Stimulated activated CD8-positive, alpha-beta memory T cell treated with anti-CD3 and anti-CD28 coated beads, Interleukin-7, amount 100 ng/mL, for 48 hours (primary cell): ENCODE results near the gene CDC25B.
"Not testable (repeated sequence)": the region's sequence is repeated elsewhere in the genome, so short reads cannot be mapped to it uniquely, and the experiment has no call there.

Experiments used
- DNase-seq, 2 donors: peaks; one replicate each; pipeline ENCODE4 v3.0.0-alpha.2; 2020; ENCODE audit warnings: low read depth in 1 of 2; ENCODE audit errors: extremely low read depth in 1 of 2

CDC25B gene

GRCh38 chr20:3784216-3784853 lies 11.8 kb upstream of the CDC25B start:
- DNase-seq = no peak

DNA sequence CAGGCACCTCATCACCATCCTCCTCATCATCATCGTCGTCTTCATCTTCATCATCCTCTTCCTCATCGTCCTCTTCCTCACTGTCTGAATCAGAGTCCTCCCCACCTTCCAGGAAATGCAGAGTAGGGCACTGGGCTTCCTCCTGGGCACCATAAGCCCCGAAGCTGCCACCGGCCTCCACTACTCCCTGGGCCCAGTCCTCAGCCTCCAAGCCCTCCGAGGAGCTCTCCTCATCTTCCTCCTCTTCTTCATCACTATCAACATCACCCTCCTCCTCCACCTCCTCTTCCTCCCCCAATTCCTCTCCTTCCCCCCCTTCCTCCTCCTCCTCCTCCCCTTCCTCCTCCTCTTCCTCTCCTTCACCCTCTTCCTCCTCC lies 11.3 kb upstream of the CDC25B start:
- DNase-seq = no peak

- no peak for DNase-seq
These were observed 10.6 kb upstream of the CDC25B start for GRCh38 chr20:3785240-3786125.

DNA sequence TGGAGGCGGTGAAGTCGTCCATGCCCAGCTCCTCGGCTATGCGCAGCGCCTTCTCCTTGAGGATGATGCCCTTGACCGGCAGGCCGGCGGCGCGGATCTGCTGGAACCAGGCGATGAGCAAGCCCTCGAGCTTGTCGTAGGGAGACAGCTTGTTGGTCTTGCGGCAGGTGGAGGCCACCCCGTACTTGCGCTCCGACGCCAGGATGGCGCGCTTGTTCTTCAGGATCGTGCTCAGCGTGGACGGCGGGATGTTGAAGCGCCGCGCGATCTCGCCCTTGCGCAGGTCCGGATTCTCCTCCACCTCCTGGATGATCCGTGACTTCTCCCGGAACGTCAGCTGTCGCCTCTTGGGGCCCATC lies 10.0 kb upstream of the CDC25B start:
- no peak for DNase-seq

DNA sequence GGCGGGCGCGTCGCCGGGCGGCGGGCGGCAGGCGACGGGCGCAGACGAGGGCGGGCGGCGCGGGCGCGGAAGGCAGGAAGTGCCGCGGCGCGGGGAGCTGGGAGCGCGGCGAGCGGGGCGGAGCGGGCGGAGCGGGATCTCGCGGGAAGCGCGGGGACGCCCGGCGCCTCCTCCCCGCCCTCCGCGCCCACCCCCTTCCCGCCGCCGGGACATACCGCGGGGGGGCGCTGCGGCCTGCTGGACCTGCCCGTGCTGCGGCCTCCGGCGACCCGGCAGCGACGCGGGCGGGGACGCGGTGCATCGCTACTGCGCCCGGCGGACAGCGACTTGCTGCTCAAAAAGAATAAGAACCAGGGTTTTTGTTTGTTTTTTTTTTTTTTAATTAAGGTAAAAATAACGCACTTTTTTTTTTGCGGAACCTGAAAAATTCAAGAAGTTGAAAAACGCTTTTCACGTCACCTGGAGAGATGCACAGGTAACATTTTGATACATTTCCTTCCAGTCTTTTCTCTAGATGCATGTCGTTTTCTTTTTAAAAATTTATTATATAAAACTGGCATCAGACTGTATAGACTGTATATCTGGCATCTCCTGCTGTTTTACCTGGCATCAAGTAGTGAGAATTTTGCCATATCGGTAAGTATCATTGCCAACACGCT lies 9.3 kb upstream of the CDC25B start, which contains the start of gene CENPB:
Gene CENPB, minus strand, starts transcription at position 76 of the 659 bp plus-strand sequence. CDS start 257 bp downstream, outside the sequence.
- DNase-seq = peak; percentile 77 to 86

DNA sequence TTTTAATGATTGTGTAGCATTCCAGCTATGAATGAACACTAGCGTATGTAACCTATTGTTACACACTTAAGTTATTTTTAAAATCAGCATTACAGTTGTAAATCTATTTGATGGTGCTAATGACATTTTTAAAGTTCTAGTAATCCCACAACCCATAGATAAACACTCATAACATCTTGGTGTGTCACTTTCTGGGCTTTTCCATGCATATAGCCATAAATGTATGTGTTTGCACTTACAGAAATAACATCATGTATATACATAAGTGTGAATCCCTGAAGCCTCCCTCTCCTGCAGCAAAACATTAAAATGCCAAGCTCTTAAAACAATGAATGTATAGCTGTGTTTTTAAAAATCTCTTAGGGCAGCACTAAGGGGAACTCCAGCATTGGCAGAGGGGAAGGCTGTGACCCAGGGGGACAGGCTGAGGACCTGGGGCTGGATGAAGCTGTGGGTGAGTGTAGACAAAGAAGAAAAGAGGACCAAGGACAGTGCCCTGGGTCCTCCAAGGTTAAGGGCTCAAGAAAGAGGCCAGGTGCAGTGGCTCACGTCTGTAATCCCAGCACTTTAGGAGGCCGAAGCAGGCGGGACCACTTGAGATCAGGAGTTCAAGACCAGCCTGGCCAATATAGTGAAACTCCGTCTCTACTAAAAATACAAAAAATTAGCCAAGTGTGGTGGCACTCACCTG lies 8.6 kb upstream of the CDC25B start:
- no peak for DNase-seq

DNA sequence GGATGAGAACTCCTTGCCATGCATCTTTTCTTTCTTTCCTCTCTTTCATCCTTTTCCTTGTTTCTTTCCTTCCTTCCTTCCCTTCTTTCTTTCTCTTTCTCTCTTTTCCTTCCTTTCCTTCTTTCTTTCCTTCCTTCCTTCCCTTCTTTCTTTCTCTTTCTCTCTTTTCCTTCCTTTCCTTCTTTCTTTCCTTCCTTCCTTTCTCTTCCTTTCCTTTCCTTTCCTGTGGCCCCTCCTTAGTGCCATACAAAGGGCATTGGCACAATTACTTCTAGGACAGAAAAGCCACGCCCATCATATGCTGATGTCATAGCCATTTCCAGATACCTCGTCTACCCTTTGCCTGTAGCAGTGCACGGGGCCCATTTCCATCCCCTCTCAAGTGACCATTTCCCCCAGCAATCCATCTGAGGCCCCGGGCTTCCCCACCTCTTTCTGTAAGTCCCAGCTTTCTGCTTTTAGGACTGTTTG lies 7.4 kb upstream of the CDC25B start:
- DNase-seq = no peak

GRCh38 chr20:3789201-3789600 lies 6.9 kb upstream of the CDC25B start:
- DNase-seq = not testable (repeated sequence)

DNA sequence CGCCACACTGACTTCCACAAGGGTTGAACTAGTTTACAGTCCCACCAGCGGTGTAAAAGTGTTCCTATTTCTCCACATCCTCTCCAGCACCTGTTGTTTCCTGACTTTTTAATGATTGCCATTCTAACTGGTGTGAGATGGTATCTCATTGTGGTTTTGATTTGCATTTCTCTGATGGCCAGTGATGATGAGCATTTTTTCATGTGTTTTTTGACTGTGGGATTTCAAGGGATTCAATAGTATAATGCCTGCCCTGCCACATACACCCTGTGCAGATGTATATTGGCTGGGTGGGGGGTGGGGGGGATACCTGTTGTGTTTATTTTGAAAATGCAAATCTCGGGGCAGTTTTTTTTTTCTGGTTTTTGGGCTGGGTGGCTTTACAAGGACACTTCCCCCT lies 1.9 kb upstream of the CDC25B start:
- DNase-seq = not testable (repeated sequence)

DNA sequence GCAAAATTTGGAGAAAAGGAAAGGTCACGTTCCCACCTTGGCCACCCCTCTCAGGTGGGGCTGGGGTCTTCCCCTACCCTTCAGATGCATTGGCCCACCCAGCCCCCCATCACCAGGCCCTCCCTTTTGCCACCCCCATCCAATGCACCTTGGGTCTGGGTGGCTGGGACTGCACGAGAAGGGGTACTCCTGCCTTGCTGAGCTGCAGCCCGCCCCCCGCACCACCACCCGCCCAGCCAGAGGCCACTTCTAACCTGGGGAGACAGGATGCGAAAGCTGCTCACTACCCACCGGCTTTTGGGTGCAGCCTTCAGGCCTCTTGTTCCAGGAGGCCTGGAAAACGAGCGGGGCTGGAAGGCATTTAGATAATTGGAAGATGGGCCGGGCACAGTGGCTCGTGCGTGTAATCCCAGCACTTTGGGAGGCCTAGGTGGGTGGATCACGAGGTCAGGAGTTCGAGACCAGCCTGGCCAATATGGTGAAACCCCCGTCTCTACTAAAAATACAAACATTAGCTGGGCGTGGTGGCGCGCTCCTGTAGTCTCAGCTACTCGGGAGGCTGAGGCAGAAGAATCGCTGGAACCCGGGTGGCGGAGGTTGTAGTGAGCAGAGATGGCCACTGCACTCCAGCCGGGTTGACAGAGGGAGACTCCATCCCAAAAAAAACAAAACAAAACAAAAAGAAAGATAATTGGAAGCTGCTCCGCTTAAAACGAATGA lies 1.2 kb upstream of the CDC25B start:
- no peak for DNase-seq

GRCh38 chr20:3796477-3797225 lies 541 bp downstream of the CDC25B start:
- no peak for DNase-seq

- DNase-seq = no peak
These were observed 1.1 kb downstream of the CDC25B start for GRCh38 chr20:3797226-3797545.

DNA sequence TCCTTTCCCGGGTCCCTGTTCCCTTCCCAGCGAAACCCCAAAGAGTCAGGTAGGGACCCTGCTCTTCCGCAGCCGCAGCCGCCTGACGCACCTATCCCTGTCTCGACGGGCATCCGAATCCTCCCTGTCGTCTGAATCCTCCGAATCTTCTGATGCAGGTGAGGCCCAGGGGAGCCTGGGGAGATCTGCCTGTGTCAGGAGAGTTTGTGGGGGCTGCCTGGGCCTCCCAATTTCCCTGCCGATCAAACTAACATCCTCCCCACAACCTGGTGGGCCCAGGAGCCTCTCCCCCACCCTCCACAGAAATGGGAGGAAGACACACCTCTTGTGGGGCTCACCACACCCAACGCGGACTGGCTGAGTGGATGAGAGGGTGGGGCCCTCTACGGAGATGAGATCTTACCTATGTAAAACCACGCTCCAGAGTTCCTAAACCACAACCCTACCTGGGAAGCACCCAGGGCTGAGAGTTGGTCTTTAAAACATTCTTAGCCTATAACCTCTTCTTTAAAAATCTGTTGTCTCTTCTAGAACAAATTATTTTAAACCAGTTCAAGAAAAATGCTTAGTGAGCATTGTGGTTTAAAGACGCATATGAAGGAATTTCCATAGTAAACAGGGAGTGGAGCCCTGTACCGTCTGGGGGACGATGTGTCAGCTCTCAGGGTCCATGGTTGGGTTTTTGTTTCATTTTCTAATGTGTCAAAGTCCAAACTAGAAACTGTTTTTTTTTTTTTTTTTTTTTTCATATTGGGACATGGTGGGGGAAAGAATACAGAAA lies 1.7 kb downstream of the CDC25B start:
- peak in 1 of 2 donors; percentile 49 for DNase-seq

DNA sequence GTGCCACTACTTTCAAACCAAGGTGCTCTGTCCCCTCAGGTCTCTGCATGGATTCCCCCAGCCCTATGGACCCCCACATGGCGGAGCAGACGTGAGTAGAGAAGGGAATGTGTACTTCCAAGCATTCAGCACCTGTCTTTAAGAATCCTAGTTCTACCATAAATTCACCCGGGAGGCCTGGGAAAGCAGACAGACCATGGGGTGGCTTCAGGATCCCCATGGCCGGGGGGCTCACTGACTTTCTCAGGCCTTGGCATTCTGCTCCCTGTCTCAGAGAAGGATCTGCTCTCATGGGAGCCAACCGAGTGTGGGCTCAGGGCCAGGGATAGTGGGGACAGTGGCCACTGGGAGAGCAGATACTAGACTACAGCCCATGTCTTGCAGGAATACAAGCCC lies 2.3 kb downstream of the CDC25B start:
- DNase-seq = no peak

DNA sequence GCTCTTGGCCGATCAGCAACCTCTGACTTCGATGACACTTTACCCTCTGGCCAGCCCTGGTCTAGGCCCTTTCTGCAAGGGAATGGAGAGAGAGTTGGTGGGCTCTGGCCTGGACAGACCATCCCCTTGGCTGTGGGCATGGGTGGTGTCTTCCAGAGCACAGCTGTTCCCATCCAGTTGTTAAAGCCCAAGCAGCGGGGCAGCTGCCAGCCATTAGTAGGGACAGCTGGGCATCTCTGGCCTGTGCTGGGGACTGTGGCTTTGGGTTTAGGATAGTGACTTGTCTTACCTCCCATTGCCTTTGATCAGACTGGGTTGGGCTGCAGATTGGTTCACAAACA lies 2.8 kb downstream of the CDC25B start:
- no peak for DNase-seq

DNA sequence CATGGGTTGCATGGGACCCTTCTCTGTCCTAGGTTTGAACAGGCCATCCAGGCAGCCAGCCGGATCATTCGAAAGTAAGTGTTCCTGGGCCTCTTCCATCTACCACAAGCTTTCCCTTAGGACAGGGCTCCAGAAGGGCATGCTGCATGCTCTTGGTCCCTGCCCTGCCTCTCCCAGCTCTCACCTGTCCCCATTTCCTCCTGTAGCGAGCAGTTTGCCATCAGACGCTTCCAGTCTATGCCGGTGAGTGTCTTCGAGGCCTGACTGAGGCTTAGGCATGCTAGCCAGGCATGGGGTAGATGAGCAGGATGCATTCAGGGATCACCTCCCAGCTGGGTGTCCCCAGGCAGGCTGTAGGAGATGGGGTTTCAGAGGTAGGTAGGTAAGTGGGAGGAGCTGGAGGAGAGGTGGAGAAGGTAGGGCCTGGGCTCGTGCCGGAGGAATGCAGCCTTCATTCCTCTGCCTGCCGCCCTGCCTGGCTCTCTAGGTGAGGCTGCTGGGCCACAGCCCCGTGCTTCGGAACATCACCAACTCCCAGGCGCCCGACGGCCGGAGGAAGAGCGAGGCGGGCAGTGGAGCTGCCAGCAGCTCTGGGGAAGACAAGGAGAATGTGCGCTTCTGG lies 4.3 kb downstream of the CDC25B start:
- no peak for DNase-seq

GRCh38 chr20:3800878-3801260 lies 4.8 kb downstream of the CDC25B start:
- DNase-seq = no peak

GRCh38 chr20:3801299-3801698 lies 5.2 kb downstream of the CDC25B start:
- no peak for DNase-seq

DNA sequence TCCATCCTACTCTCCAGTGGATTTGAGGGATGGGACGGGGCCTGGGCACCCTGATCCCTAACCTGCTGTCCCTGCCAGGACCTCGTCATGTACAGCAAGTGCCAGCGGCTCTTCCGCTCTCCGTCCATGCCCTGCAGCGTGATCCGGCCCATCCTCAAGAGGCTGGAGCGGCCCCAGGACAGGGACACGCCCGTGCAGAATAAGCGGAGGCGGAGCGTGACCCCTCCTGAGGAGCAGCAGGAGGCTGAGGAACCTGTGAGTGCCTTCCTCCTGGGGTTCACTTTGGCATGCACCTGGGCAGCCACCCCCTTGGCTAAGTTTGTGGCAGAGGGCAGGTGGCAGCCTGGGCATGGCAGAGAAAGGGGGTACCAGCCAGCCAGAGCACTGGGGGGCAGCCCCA lies 5.7 kb downstream of the CDC25B start:
- DNase-seq = no peak
